ENCODE results near the gene TPTE.
"Not testable (repeated sequence)": the region's sequence is repeated elsewhere in the genome, so short reads cannot be mapped to it uniquely, and the experiment has no call there.

TPTE gene

DNA sequence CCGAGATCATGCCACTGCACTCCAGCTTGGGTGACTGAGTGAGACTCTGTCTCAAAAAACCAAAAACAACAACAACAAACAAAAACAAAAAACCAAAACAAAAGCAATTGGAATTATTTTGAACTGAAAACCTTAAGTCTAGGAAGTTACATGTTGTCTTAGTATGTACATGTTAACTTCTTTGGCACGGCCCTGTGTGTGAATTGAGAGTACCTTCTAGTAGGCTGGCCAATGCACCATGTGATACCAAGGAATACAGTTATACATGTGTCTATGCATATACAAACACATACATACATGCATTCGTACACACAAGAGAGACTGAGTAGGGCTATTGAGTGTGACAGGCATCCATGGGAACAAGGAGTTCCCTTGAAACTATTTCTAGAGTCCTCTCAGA lies 18.6 kb downstream of the TPTE start:
- Histone ChIP-seq H3K27ac (ENCODE audit: insufficient read depth, low read length, poor library complexity, severe bottlenecking) (no peak overlapping the region), H3K9me3 (ENCODE audit: control insufficient read depth, low read length) (peaks cover 6% of the 10 kb centered on the region), H3K27me3 (replicated peaks; ENCODE audit: control insufficient read depth, insufficient read depth, low read length, poor library complexity, severe bottlenecking) (no peaks in the 10 kb centered on the region), H3K36me3 (ENCODE audit: control insufficient read depth, insufficient read depth, low read length) (no peaks in the 10 kb centered on the region), H3K4me3 (ENCODE audit: insufficient read depth, low read depth, low read length, poor library complexity, severe bottlenecking) (no peak overlapping the region), H3K4me1 (ENCODE audit: control insufficient read depth, insufficient read depth, low read length, poor library complexity, severe bottlenecking) (no peaks in the 10 kb centered on the region)
- no peak for DNase-seq

DNA sequence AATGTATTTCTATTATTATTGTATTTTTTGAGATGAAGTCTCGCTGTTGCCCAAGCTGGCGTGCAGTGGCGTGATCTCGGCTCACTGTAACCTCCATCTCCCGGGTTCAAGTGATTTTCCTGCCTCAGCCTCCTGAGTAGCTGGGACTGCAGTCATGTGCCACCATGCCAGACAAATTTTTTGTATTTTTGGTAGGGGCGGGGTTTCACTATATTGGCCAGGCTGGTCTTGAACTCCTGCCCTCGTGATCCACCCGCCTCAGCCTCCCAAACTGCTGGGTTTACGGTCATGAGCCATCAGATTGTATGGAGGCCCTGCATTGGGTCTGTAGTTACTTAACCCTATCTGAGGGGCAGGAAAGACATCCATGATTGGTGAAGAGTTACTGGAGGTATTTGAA lies 23.0 kb downstream of the TPTE start:
- H3K27ac ChIP-seq (ENCODE audit: insufficient read depth, low read length, poor library complexity, severe bottlenecking) = not testable (repeated sequence)

DNA sequence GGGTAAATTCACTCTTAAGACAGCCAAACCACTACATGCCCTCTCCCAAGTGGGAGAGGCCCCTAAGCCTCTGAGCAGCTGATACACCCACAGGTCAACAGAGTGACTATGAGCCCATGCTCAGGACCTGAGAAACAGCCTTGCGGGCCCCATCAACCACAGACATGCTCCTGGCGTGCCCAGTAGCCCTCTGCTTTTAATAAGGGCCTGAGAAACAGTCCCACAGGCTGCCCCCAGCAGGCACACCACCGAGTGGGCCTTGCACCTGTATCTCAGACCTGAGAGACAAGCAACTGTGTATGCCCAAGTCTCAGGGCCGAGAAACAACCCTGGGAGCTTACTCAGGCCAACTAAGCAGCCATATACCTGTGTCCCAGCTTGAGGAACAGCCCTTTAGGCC lies 26.5 kb downstream of the TPTE start:
- H3K9me3 ChIP-seq (ENCODE audit: control insufficient read depth, low read length); H3K4me3 ChIP-seq (ENCODE audit: insufficient read depth, low read depth, low read length, poor library complexity, severe bottlenecking); H3K4me1 ChIP-seq (ENCODE audit: control insufficient read depth, insufficient read depth, low read length, poor library complexity, severe bottlenecking); DNase-seq; H3K27me3 ChIP-seq (replicated peaks; ENCODE audit: control insufficient read depth, insufficient read depth, low read length, poor library complexity, severe bottlenecking); H3K27ac ChIP-seq (ENCODE audit: insufficient read depth, low read length, poor library complexity, severe bottlenecking); H3K36me3 ChIP-seq (ENCODE audit: control insufficient read depth, insufficient read depth, low read length): not testable (repeated sequence)

More for the DNA sequence above, 23.0 kb downstream of the TPTE start:
- not testable (repeated sequence) for H3K4me1 ChIP-seq (ENCODE audit: control insufficient read depth, insufficient read depth, low read length, poor library complexity, severe bottlenecking); H3K4me3 ChIP-seq (ENCODE audit: insufficient read depth, low read depth, low read length, poor library complexity, severe bottlenecking); H3K9me3 ChIP-seq (ENCODE audit: control insufficient read depth, low read length); H3K27me3 ChIP-seq (replicated peaks; ENCODE audit: control insufficient read depth, insufficient read depth, low read length, poor library complexity, severe bottlenecking); H3K36me3 ChIP-seq (ENCODE audit: control insufficient read depth, insufficient read depth, low read length); DNase-seq

DNA sequence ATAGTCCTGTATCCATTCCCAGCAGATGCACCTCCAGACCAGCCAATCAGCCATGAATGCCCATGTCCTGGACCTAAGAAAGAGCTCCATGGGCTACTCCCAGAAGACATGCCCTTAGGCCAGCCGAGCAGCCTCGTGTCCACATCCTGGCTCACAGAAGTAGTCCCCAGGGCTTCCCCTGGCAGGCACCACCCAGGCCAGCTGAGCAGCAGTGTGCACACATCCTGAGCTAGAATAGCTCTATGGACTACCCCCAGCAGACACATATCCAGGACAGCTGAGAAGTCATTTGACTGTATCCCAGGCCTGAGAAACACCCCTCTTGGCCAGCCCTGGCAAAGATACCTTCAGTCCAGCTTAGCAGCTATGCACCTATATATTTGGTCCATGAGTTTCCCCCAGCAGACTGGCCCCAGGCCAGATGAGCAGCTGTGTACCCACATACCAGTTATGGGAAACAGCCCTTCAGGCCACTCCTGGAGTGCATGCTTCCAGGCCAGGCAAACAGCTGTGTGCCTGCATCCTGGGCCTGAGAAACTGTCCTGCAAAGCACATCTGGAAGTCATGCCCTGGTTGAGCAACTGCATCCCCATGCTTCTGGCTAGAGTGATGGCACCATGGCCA lies 27.1 kb downstream of the TPTE start:
- not testable (repeated sequence) for DNase-seq; H3K36me3 ChIP-seq (ENCODE audit: control insufficient read depth, insufficient read depth, low read length); H3K4me3 ChIP-seq (ENCODE audit: insufficient read depth, low read depth, low read length, poor library complexity, severe bottlenecking); H3K4me1 ChIP-seq (ENCODE audit: control insufficient read depth, insufficient read depth, low read length, poor library complexity, severe bottlenecking); H3K27me3 ChIP-seq (replicated peaks; ENCODE audit: control insufficient read depth, insufficient read depth, low read length, poor library complexity, severe bottlenecking); H3K27ac ChIP-seq (ENCODE audit: insufficient read depth, low read length, poor library complexity, severe bottlenecking); H3K9me3 ChIP-seq (ENCODE audit: control insufficient read depth, low read length)

- H3K27ac ChIP-seq (ENCODE audit: insufficient read depth, low read length, poor library complexity, severe bottlenecking); H3K27me3 ChIP-seq (replicated peaks; ENCODE audit: control insufficient read depth, insufficient read depth, low read length, poor library complexity, severe bottlenecking); H3K4me3 ChIP-seq (ENCODE audit: insufficient read depth, low read depth, low read length, poor library complexity, severe bottlenecking); H3K36me3 ChIP-seq (ENCODE audit: control insufficient read depth, insufficient read depth, low read length); H3K4me1 ChIP-seq (ENCODE audit: control insufficient read depth, insufficient read depth, low read length, poor library complexity, severe bottlenecking); DNase-seq: not testable (repeated sequence)
- H3K9me3 ChIP-seq (ENCODE audit: control insufficient read depth, low read length) = peaks cover 11% of the 10 kb centered on the region
Observed at GRCh38 chr21:10570803-10571202, 49.4 kb downstream of the TPTE start.

- not testable (repeated sequence) for H3K27ac ChIP-seq (ENCODE audit: insufficient read depth, low read length, poor library complexity, severe bottlenecking); DNase-seq; H3K27me3 ChIP-seq (replicated peaks; ENCODE audit: control insufficient read depth, insufficient read depth, low read length, poor library complexity, severe bottlenecking); H3K4me1 ChIP-seq (ENCODE audit: control insufficient read depth, insufficient read depth, low read length, poor library complexity, severe bottlenecking); H3K4me3 ChIP-seq (ENCODE audit: insufficient read depth, low read depth, low read length, poor library complexity, severe bottlenecking); H3K36me3 ChIP-seq (ENCODE audit: control insufficient read depth, insufficient read depth, low read length)
- H3K9me3 ChIP-seq (ENCODE audit: control insufficient read depth, low read length) = peaks cover 11% of the 10 kb centered on the region
Observed at GRCh38 chr21:10574531-10575310, 53.3 kb downstream of the TPTE start.

GRCh38 chr21:10575311-10575667 lies 53.9 kb downstream of the TPTE start:
- DNase-seq = no peak
- Histone ChIP-seq H3K4me3 (ENCODE audit: insufficient read depth, low read depth, low read length, poor library complexity, severe bottlenecking) (no peak overlapping the region), H3K36me3 (ENCODE audit: control insufficient read depth, insufficient read depth, low read length) (no peaks in the 10 kb centered on the region), H3K9me3 (ENCODE audit: control insufficient read depth, low read length) (peaks cover 11% of the 10 kb centered on the region), H3K27ac (ENCODE audit: insufficient read depth, low read length, poor library complexity, severe bottlenecking) (no peak overlapping the region), H3K4me1 (ENCODE audit: control insufficient read depth, insufficient read depth, low read length, poor library complexity, severe bottlenecking) (no peaks in the 10 kb centered on the region), H3K27me3 (replicated peaks; ENCODE audit: control insufficient read depth, insufficient read depth, low read length, poor library complexity, severe bottlenecking) (no peaks in the 10 kb centered on the region)

GRCh38 chr21:10578910-10579309 lies 57.5 kb downstream of the TPTE start:
- not testable (repeated sequence) for H3K4me1 ChIP-seq (ENCODE audit: control insufficient read depth, insufficient read depth, low read length, poor library complexity, severe bottlenecking); H3K36me3 ChIP-seq (ENCODE audit: control insufficient read depth, insufficient read depth, low read length); H3K9me3 ChIP-seq (ENCODE audit: control insufficient read depth, low read length); H3K4me3 ChIP-seq (ENCODE audit: insufficient read depth, low read depth, low read length, poor library complexity, severe bottlenecking); H3K27ac ChIP-seq (ENCODE audit: insufficient read depth, low read length, poor library complexity, severe bottlenecking); H3K27me3 ChIP-seq (replicated peaks; ENCODE audit: control insufficient read depth, insufficient read depth, low read length, poor library complexity, severe bottlenecking); DNase-seq

GRCh38 chr21:10589115-10589514 lies 67.7 kb downstream of the TPTE start:
- not testable (repeated sequence) for H3K9me3 ChIP-seq (ENCODE audit: control insufficient read depth, low read length); DNase-seq; H3K4me3 ChIP-seq (ENCODE audit: insufficient read depth, low read depth, low read length, poor library complexity, severe bottlenecking); H3K27ac ChIP-seq (ENCODE audit: insufficient read depth, low read length, poor library complexity, severe bottlenecking); H3K27me3 ChIP-seq (replicated peaks; ENCODE audit: control insufficient read depth, insufficient read depth, low read length, poor library complexity, severe bottlenecking); H3K4me1 ChIP-seq (ENCODE audit: control insufficient read depth, insufficient read depth, low read length, poor library complexity, severe bottlenecking); H3K36me3 ChIP-seq (ENCODE audit: control insufficient read depth, insufficient read depth, low read length)

DNA sequence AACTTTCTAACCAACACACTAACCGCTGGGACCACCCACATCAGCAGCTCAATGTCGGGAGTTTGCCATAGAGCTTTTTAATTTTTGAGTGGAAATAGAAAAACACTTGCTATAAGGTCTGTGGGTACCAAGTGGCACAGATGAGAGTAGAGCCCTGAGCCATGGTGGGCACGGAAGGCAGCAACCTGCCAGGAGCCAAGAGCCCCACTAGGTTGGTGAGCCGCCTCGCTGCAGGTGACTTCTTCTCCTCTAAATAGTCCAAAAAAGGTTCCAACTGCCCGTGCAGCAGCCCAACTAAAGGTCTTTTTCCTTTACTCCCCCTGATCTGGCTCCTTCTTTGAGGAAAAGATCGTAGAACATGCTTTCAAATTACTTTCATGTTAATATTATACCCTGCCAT lies 85.7 kb downstream of the TPTE start:
- H3K4me3 ChIP-seq (ENCODE audit: insufficient read depth, low read depth, low read length, poor library complexity, severe bottlenecking); H3K9me3 ChIP-seq (ENCODE audit: control insufficient read depth, low read length); H3K36me3 ChIP-seq (ENCODE audit: control insufficient read depth, insufficient read depth, low read length); H3K27ac ChIP-seq (ENCODE audit: insufficient read depth, low read length, poor library complexity, severe bottlenecking); DNase-seq; H3K4me1 ChIP-seq (ENCODE audit: control insufficient read depth, insufficient read depth, low read length, poor library complexity, severe bottlenecking); H3K27me3 ChIP-seq (replicated peaks; ENCODE audit: control insufficient read depth, insufficient read depth, low read length, poor library complexity, severe bottlenecking): not testable (repeated sequence)
